Activated gamma-delta T cell (primary cell): ENCODE measurements around the gene CATSPERB.
"Not testable (repeated sequence)": the region's sequence is repeated elsewhere in the genome, so short reads cannot be mapped to it uniquely, and the experiment has no call there.

ENCODE experiments used
- DNase-seq: peaks from one replicate; lab custom pipeline; 2025; lab: John Stamatoyannopoulos, UW

CATSPERB gene

GRCh38 chr14:91732439-91732838 lies 553 bp upstream of the CATSPERB start:
- no peak for DNase-seq

- DNase-seq, result no peak
These were observed 868 bp downstream of the CATSPERB start for GRCh38 chr14:91731018-91731417.

DNA sequence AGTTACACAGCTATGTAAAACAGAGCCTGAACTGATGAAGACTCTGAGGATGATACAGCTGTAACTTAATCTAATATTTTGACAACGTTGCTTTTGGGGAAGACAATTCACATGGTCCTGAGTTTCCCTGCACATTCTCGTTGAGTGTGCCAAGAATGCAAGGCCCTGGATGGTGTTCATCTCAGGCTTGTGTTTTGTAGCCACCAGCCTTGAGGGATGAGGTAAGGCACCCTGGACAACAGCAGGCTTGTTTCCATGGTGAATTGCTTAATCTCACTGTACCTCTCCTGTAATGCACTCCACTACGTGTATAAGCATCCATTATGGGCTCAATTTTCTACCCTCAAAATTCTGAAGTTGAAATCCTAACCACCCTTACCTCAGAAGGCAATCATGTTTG lies 2.1 kb downstream of the CATSPERB start:
- no peak for DNase-seq

DNA sequence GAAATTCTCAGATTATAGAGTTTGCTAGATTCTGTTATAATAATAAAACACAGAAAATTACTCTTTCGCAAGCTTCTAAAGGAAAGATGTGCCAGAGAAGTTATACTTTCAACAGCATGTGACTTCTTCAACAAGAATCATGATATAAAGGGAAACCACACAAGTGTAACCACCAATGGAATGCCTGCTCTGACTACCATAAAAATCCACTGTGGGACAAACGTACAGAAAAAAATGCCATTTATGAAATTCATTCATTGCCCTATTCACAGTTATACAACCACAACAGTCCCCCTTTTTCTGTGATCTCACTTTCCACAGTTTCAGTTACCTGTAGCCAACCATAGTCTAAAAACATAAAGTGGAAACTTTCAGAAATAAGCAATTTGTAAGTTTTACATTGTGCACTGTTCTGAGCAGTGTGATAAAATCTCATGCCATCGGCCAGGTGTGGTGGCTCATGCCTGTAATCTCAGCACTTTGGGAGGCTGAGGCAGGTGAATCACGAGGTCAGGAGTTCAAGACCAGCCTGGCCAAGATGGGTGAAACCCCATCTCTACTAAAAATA lies 3.2 kb downstream of the CATSPERB start:
- no peak for DNase-seq

DNA sequence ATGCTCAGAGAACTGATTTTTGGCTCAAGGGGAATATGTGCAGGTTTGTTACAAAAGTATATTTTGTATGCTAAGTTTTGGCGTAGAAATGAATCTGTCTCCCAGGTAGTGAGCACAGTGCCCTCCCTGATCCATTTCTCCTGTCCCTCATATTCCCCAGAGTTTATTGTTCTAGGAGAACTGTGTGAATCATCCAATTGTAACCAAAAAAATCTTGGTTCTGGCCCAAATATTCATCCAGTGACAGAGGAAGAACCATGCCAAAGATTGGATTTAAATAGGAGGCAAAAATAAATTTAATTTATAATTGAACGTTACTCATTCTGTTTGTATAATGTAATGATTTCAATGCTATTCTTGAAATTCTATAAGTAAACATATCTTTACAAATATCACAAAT lies 4.8 kb downstream of the CATSPERB start:
- DNase-seq, result no peak

DNA sequence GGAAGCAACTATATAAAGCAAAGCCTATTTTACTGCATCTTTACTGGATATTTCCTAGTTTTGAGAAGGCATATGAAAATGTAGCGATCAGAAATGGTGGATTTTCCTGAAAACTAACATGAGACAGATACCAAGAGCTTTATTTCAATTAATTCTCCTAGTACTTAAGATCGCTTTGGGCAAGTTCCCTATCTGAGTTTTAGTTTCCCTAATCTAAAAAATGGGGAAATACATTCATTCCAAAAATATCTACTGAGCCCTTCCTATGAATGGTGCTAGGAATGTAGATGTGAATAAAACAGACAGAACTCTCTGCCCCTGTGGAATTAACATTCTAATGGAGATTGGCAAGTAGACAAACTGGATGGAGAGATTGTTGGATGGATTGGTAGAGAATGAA lies 8.4 kb downstream of the CATSPERB start:
- no peak for DNase-seq

DNA sequence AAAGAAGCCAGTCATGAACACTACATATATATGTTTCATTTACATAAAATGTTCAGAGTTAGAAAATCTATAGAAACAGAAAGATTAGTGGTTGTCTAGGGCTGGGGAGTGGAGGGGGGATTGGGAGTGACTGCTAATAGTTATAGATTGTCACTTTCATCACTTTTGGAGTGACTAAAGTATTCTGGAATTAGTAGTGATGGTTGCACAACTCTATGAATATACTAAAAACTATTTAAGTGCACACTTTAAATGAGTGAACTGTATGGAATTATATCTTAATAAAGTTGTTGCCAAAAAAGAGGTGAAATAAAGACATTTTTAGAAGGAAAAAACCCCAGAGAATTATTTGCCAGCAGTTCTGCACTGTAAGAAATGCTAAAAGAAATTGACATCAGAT lies 9.5 kb downstream of the CATSPERB start:
- no peak for DNase-seq

GRCh38 chr14:91719839-91720238 lies 12.0 kb downstream of the CATSPERB start:
- DNase-seq, result no peak

- no peak for DNase-seq
These were observed 14.9 kb downstream of the CATSPERB start for GRCh38 chr14:91716999-91717398.

- no peak for DNase-seq
These were observed 17.1 kb downstream of the CATSPERB start for GRCh38 chr14:91714805-91715204.

DNA sequence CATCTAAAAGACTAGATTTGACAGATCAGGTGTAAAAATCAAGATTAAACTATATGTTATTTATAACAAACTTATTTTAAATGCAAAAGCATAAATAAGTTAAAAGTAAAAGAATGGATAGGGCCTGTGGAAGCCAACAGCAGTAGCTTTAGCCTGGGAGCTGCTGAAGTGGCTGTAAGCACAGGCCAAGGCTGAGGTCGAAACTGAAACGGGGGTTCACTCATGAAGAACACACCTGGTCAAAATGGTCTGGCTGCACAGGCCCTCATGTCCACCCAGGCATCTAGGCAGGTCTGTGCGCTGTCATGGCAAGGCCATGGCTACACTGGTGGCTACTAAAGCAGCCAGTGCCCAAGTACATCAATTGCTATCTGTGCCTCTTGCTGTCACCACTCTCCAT lies 23.1 kb downstream of the CATSPERB start:
- DNase-seq, result no peak

DNA sequence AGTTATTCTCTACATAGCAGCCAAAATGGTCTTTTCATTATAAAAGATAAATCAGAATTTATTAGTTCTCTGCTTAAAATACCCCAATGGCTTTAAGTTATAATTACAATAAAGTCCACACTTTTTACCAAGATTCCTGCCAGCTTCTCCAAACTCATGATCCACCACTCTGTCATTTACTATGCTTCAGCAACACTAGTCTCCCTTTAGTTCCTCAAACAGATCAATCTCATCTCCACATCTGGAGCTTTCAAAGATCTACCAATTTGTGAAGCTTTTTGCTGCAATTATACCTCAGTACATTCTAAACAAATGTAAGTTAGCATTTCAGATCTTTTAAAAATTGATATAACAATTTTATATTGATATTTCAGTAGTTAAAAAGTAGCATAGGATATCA lies 24.9 kb downstream of the CATSPERB start:
- no peak for DNase-seq

- DNase-seq, result no peak
These were observed 37.2 kb downstream of the CATSPERB start for GRCh38 chr14:91694643-91695042.

DNA sequence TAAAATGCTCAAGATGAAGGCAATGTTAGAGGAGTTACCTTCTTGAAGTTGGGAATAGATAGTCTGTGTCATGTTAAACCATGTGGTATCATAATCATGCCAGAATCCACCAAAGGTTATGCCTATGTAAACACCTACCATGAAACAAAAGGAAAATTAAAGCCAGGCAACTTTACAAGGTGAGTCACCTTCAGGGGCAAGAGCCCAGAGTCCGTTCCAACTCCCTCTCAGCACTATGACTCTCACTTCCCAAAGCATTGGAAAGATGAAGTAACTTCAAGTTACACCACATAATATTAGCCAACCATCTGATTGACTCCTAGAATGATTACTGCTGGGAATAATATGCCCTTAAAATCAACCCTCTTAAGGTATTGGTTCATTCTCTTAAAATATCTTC lies 38.5 kb downstream of the CATSPERB start:
- no peak for DNase-seq

DNA sequence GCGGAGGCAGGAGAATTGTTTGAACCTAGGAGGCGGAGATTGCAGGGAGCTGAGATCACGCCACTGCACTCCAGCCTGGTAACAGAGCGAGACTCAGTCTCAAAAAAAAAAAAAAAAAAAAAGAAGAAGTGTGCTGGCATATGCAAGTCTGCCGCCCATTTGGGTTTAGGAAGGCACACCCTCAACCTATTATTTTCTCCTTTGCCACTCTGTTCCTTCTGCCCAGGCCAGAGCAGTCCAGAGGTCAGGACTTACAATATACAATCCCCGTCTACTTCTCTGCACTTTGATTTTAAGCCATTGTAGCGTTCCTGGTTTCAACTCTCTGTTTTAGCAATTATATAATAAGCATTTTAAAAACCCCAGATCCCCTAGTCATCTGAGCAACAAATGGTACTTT lies 39.8 kb downstream of the CATSPERB start:
- no peak for DNase-seq

DNA sequence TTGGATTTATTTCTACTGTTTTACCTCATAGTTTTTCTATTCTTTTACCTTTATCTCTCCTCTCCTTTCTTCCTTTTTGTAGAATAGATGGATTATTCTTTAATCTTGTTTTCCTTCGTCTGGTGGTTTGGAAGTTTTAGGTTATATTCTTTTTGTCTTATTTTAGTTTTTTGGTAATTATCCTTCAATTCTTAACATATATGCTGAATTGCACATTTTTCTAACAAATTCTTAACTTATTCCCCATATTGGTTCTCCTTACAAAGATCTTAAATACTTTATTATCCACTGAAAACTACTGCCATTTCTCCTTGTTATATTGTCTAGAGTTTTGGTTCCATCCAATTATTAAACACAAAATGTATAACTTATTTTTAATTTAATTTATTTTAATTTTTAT lies 42.3 kb downstream of the CATSPERB start:
- no peak for DNase-seq

DNA sequence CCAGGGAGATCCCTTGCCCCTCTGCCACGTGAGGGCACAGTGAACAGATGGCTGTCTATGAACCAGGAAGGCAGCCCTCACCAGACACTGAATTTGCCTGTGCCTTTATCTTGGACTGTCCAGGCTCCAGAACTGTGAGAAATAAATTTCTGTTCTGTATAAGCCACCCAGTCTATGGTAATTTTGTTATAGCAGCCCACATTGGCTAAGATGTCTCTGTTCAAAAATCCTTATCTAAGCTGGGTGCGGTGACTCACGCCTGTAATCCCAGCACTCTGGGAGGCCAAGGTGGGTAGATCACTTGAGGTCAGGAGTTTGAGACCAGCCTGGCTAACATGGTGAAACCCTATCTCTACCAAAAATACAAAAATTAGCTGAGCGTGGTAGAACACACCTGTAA lies 44.5 kb downstream of the CATSPERB start:
- not testable (repeated sequence) for DNase-seq

DNA sequence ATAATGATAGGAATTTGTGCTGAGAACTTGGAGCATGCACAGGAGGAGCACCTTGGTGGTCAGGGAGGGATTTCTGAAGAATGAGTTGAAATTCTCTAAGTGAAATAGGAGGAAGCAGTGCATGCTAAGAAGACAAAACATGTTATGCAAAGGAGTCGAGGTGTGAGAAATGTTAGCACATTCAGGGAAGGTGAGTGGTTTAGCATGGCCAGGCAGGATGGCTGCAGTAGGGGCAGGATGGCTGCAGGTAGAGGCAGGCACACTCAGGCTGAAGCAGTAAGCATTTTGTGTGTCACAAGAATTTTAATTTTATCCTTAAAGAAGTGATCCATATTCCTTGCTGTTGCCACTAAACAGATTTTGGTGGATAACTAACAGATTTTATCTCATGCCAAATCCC lies 46.3 kb downstream of the CATSPERB start:
- no peak for DNase-seq

DNA sequence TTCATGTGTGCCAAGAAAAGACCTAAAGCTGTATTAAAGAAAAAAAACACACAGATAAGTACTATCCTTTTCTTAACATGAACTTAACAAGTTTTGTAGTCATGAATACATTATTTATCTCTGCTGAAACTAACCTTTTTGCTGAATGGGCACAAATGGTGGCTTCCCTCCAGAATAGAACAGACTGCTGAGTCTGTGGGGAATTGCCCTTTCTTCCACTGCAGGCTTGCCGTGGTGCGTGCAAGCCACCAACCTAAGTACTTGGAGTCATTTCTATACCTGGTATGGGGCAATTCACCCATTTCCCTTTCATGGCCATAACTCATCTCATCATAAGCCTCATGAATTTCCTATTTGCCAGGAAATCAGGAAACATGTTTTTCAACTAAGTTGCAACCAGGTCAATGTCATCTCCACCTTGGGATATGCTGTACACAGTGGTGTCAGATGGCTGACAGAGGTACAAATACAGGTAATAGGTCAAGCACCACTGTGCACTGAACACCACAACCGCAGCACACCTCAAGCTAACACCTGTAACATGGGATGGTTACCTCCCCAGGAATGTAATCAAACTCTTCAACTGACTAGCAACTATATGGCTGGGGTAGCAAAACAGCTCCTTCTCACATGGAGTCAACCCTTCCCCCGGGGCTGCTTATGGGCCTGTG lies 49.9 kb downstream of the CATSPERB start:
- no peak for DNase-seq

DNA sequence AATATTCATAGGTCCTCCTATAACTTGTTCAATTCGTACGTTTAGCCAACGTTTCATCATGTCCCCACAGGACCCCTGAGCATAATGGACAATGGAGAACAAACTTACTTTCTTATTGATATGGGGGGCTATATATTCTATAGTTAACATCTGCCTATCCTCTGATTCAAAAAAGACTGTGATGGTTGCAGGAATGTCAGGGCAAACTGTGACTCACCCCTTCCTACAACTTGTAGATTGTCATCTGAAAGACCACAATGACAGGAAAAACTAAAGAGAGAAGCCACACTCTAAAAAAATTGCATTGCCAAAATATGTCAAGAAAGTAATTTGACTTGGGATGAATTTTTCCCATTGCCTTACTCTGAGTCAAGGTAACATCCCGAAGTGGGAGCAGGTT lies 50.8 kb downstream of the CATSPERB start:
- DNase-seq, result no peak

- DNase-seq, result no peak
These were observed 52.6 kb downstream of the CATSPERB start for GRCh38 chr14:91679273-91679672.

DNA sequence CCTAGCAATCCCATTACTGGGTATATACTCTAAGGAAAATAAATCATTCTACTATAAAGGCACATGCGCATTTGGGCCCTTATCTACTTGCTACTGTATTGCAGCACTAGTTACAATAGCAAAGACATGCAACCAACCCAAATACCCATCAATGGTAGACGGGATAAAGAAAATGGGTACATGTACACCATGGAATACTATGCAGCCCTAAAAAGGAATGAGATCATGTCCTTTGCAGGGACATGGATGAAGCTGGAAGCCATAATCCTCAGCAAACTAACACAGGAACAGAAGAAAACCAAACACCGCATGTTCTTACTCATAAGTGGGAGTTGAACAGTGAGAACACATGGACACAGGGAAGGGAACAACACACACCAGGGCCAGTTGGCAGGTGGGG lies 54.2 kb downstream of the CATSPERB start:
- DNase-seq, result not testable (repeated sequence)

DNA sequence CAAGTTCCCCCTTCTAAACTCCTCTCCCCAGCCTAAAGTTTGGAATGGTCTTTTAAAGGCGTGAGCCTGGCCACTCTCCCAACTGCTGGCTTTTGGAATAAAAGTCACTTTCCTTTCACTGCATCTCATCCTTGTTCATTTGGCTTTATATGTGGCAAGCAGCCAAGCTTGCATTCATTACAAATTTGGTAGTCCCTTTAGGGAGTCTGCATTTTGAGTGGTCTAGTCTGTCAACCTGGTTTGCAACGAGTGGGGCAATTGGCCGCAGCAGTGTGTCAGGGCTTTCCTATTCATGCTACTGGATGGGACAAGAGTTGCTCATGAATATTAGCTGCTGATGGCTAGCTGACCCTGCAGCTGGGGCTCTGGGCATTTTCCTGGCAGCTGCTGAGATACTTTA lies 57.0 kb downstream of the CATSPERB start:
- DNase-seq, result no peak

DNA sequence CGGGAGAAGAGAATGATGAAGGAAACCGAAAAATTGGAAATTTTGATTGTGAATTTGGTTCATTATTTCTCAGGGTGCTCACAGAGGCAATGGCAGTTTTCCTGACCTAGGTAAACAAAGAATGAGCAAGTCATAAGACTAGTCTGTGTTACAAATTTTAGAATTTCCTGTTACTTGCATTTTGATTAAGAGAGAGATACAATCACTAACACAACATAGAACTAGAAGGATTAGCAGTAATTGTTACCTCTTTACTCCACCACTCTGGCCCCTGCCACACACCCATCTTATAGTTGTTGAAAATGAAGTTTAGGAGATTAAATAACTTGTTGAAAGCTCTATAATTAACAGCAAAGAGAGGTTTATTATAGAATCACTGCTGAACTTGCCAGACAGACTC lies 62.0 kb downstream of the CATSPERB start:
- DNase-seq, result no peak
